NCI-H774 (cell line): ENCODE data around the gene GMPR2.

Source experiments
- DNase-seq: peaks from one replicate; lab custom pipeline; 2025; lab: John Stamatoyannopoulos, UW

The GMPR2 gene

DNA sequence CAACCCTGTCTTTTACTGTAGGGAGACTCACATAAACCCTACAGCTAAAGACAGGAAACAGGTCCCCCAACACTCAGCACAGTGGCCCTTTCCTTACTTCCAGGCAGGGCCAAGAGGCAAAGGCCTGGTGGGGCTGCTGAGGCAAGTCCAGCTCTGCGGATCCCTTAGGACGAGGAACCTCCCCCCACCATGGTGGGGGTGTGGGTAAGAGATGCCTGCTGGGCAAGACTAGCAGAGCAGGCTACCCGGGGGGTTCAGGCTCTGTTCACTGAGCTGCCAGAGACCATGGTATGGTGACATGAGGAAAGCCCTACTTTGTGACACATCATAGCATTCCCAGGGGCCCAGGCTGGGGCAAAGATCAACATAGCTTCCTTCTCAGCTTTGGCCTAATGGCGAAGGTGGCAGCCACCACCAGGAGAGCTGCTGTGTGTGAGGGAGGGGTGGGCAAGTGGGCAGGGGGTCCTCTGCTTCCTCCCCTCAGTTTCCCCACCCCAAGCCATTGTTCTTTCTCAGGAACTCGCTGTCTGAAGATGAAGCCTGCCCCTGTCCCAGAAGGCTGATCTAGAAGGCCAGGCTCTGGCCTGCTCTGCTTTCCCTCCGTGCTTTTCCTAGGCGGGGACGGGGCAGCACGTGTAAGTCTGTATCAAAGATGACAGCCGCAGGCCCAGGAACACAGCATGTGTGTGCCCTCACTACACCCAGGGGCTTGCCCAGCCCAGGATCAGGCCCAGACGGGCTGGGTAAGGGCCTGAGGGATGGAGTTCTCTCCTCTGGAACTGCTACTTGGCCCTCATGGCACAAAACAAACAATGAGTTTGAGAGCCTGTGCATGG is 19.8 kb downstream of the GMPR2 start:
- no peak for DNase-seq

DNA sequence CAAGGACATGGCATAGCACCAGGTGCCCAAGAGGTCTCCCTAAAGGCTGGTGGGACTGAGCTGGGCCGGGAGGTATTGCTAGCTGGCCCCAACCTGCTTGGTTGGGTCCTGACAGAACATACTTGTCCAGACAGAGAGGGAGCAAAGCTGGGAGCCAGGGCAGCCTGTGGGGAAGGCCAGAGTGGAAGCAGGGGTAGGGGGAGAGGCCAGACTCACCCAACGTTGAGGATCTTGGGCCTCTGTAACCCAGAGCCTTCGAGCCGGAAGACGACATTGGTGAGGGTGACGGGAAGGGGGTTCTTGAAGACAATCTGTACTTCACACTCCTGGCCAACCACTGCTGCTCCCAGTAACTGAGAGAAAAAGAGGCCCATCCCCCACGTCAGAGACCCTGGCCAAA is 21.2 kb downstream of the GMPR2 start:
- no peak for DNase-seq

DNA sequence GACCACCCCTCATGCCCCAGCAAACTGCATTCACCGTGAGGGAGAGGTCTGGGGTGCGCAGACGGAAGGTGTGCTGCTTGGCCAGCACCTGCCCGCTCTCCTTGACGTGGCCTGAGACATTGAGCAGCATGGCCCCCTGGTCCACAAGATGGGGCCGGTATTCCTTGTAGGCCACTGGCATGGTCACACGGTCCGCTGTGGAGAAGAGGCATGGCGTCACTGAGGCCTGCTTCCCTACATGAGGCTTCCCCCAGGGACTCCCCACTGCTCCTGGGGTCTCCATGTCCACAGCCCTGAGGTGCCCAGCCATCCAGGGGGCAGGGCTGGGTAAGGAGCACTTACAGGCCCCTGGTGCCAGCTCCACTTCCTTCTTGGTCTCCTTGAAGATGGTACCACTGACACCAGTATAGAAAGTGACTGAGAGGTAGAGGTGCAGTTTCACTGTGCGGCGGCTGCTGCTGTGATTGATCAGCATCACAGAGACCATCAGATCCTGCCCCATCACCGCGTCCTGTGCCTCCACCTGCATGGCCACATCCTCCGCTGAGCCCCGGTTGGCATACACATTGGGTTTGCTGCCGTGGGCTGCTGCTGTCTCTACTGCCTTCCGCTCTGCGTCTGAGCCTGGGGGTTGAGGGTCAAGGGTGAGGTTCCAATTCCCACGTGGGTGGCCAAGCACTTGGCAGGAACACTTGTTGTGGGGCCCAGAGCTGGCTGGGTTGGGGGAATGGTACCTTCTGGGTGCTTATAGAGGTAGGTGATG is 22.1 kb downstream of the GMPR2 start:
- no peak for DNase-seq

DNA sequence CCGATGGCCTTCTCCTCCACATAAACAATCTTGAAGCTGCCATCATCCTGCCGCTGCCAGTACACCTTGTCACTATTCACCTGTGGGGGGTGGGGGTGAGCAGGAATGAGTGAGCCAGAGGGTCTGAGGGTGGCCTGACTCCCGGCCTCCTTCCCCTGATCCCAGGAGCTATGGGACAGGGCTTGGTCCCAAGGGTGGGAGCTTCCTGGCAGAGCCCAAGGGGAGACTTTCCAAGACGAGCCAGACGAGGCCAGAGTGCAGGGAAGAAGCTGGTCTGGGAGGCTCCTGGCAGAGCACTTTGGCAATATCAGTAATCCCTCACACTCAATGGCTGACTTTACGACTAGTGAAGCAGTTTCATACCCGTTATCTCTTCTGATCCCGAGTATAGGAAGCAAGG is 22.7 kb downstream of the GMPR2 start:
- DNase-seq: no peak

DNA sequence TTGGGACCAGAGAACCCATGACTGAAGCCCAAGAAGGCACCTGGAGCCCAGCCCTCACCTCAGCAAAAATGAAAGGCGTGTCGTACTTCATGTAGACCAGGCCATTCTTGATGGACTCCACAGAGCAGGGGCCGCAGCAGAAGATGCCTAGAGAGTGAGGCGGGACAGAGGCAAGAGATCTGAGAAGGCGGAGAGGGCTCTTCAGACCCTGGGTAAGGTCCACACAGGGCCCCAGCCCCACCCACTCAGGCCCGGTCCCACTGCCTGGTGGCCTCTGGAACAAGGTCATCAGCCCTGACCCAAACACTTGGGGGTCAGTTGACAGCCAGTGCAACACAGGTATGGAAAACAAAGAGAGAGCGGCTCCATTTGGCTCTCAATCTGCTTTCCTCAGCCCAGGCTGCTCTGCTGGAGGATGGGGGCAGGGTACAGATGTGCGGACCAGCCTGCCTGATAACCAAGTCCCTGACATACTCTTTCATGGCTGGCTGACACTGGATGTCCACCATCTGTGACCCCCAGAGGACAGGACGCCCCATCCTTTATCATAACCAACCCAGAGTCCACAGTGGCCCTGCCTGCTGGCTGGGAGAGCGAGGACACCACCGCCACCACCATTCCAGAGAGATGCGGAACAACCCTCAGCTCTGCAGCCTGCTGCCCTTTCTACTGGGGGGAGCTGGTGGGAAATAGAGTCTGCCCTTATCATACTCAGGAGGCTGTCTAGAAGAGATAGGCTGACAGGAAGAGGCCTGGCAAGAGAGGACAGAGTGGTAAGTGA is 23.4 kb downstream of the GMPR2 start:
- no peak for DNase-seq

DNA sequence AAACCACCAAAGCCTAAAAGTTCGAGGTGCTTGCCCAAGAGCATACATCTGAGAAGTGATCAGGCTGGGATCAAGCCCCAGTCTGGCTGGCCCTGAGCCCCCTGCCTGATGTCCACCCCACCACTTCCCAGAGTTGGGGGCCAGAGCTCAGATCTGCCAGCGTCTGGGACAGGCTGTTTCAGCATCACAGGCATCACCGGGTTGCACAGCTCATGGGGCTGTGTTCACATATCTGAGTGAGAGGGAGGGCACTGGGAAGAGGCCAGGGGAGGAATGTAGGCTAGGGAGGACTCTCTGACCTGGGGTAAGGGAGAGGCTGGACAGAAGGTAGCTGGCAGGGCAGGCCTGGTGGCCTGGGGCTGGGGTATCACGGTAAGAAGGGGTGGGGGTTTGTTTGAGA is 24.2 kb downstream of the GMPR2 start:
- DNase-seq: no peak

DNA sequence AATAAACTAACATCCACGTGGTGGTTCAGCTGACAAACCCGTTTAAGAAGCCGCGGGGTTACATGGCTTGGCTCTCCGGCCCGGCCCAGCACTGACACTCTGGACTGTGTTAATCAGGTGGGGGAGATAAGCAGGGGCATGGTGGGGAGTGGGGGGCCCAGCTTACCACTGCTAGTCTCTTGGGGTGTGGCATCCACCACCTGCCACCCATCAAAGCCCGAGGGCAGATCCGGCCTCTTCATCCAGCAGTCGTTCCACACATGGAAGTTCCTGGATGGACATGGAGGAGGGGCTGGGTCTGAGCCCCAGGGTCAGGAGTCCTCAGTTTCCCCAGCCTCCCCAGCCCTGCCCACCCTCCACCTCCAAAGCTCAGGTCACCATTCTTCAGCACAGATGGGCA is 25.4 kb downstream of the GMPR2 start:
- no peak for DNase-seq

DNA sequence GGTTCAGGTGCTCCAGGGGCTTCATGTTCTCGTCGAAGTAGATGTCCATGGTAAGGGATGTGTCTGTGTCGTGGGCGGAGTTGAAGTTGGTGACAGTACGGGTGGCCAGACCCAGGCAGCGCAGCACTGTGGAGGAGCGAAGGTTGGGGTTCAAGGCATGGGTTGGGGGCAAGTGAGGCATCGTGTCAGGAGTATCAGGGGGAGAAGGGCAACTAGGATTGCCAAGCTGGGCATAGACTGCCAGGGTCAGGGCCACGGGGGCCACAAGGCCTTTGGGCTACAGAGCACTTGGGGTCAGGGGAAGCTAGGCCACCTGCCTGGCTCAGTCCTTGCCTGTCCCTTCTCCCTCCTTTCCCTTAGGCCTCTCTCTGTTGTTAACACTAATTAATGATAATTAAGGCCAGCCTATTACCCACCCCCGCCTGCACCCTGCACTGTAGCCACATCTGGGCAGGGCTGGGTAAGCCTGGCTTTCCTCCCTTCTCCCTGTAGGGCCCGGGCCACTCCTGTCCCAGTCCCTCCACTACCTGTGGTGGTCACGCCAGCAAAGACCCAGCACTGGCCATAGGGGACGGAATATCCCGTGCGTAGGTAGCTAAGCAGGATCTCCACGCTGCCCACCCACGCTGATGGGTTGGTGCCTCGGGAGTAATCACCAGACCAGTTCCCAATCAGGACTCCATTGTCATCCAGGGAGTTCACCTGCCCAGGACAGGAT is 26.0 kb downstream of the GMPR2 start:
- no peak for DNase-seq

DNA sequence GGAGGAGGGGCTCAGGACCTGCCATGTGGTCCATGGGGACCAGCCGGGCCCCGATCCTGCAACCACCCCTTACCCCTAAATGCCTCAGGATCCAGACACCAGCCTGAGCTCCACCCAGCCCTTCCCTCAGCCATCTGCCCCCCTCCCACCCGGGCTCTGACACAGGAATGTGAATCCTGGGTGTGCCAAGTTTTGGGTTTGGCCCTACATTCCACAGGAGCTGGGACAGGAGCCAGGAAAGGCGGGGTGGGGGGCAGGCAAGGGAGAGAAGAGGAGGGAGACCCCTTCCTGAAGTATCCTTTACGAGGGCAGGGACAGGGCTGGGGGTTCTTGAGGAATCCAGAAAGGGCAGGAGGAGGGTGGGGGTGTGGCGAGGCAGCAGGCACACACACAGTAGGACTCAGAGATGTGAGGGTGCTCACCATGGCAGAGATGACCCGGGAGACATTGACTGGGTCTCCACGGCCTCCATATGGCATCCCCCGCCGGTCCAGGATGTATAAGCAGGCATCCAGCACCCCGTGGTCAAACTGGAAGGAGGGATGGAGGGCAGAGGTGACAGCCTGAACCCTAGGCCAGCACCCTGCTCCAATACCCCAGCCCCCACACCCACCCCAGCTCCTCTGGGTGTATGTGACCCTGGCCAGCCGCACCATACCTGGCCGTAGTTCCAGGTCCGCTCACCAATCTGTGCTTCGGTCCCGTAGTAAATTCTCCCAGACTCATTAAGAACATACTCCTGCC is 26.7 kb downstream of the GMPR2 start:
- DNase-seq: no peak

DNA sequence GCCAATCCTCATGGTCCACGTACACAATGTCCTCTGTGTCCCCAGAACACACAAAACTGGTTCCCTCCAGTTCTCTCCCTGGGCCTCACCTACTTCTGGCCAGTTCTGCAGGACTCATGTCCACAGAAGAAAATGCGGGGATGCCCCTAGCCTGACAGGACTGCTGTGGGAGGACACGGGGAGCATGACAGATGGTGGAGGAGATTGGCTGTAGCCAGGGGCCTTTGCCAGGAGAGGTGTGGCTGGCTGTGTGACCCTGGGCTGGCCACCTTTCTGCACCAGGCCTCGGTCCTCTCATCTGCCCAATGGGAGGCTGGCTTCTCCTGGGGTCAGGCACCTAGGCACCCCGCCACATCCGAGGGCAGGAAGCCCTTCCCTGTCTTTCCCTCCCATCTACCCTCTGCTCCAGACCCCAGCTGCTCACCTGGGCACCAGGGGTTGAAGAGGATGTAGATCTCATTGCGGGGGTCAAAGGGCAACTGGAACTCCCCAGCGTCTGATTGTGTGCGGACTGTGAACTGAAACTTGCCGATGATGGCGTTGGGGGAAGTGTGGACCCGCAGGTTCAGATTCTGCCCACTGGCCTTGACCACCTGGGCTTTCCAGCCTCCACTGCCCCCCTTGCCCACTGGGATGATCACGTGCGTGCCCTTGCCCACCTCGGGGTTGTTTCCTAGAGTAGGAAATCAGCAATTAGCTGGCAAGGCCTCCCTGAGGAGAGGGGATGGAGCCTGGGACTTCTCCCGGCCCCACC is 27.5 kb downstream of the GMPR2 start:
- no peak for DNase-seq

DNA sequence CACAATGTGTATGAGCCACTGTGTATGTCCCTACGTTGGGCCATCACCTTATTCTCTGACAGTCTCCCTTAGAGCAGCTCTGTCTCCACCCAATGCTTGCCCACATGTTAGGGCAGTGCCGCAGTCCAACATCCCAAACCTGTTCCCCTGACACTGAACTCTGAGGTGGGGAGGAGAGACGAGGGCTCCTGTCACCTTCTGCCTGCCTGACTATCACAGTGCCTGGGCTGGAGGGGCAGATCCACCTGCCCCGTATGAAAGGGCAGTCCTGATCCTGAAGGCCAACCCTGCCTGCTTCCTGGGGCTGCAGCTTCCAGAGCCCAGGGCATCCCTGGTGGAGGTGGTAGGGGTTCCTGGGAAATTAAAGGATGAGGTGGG is 28.0 kb downstream of the GMPR2 start:
- no peak for DNase-seq

DNA sequence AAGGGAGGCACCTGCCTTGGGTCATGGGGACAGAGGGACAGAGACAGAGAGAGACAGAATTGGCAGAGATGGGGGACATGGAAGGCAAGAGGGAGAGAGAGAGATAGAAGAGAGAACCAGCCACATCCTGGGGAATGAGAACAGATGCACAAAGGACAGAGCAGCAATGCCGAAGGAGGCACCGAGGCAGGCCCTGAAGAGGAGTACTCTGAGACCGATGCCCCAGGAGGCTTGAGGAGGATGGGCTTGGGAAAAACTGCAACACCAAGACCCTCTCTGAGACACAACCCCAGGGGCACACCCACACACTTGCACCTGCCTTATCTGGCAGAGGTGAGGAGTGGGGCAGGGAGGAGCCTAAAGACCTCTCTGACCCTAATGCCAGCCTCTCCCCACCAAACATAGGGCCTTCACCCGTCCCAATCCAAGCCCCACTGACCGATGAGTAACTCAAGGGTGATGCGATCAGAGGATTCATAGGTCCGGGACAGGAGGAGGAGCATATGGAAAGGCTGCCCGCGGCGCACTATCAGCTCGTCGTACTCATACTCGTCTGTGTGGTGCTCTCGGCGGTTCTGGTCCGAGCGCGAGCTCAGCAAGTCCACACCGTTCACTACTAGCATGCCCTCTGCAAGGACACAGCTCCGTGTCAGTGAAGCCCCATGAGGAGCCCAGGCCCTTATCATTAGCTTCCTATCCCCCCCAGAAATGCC is 28.7 kb downstream of the GMPR2 start:
- DNase-seq: no peak

DNA sequence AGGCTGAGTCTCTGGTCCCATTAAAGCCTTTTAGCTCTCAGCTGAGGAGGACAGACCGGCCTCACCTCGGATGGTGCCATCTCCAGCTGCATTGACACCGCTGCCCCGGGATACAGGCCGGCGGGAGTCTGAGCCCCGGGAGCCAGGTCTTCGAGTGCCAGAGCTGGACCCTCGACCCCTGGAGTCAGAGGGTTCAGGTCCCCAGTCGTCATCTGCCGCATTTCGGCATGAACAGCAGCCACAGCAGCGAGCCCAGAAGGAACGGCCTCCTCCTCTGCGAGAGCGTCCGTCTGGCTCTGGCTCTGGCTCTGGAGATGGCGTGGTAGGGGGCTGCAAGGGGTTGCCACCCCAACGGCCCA is 29.2 kb downstream of the GMPR2 start:
- no peak for DNase-seq

DNA sequence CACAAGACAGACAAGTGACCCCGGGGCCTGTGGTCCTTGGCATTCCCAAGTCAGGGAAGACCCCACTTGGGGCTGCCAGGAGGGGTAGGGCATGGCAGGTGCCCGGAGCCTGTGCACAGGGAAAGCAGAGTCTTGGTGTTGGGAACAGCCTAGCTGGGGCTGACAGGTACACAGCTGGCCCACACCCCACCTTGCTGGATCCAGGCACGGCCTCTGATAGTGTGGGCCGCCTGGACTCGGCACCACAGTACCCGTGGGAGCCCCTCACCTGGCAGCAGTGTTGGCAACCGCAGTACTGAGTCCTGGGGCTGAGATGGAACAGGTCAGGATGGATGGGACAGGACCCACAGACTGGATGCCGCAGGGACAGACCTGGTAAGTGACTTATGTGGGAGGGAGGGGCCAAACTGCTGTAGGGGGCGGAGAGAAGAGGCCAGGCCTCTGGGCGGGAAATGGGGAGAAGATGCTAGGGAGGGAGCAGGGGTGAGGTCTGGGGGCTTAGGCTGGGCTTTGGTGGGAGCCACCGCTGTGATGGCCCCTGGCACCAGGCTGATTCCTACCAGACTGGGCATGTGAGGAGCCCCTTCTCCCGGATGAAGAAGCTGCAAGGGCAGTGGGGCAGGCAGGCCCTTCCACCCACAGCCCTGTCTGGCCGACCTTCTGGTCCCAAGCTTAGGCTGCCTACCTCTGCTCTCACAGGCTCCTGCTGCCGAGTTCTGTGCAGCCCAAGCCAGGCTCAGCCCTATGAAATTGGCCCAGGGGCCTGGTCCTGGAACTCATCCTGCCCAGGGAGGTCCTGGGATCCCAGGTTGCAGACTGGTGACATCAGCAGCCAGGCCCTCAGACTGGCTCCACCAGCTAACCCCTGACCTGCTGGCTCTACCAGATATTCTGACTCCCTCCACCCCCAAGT is 30.3 kb downstream of the GMPR2 start, which contains the start of gene TGM1:
TSS of gene TGM1 (minus strand) at position 357 of the 913 bp plus-strand sequence. CDS start 825 bp downstream, outside the sequence.
- no peak for DNase-seq

DNA sequence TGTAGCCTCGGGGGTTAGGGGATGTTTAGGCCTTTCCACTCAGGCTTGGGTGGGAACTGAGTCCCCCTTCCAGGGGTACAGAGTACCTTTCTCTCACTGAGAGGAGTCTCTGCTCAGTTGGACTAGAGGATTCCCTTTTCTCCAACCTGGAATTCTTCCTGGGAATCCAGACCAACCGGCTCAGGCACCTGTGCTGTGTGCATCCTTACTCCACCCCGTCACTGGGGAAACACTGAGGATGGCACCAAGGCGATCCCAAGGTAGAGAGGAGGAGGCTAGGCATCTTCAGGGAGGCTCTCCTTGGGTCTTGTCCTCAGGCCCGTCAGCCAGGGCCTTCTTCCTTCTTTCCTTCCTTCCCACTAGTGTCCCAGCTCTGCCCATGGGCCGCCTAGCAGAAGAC is 31.1 kb downstream of the GMPR2 start:
- no peak for DNase-seq

DNA sequence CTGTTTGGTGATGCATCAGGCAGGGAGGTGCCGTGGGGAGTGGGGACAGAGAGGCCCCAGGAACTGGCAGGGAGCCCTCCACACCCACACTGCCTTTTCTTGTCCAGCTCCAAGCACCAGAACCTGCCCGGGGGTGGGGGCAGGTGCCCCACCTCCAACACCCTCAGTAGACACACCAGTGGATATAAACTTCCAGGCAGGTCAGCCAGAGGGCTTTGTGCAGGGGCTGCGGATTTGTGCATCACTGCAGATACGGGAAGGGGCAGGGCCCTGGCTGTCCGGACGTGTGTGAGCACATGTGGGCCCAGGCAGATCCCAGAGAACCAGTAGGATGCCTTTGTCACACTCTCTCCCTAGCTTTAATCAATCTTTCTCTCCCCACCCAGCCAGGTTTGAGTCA is 31.6 kb downstream of the GMPR2 start:
- DNase-seq: no peak

DNA sequence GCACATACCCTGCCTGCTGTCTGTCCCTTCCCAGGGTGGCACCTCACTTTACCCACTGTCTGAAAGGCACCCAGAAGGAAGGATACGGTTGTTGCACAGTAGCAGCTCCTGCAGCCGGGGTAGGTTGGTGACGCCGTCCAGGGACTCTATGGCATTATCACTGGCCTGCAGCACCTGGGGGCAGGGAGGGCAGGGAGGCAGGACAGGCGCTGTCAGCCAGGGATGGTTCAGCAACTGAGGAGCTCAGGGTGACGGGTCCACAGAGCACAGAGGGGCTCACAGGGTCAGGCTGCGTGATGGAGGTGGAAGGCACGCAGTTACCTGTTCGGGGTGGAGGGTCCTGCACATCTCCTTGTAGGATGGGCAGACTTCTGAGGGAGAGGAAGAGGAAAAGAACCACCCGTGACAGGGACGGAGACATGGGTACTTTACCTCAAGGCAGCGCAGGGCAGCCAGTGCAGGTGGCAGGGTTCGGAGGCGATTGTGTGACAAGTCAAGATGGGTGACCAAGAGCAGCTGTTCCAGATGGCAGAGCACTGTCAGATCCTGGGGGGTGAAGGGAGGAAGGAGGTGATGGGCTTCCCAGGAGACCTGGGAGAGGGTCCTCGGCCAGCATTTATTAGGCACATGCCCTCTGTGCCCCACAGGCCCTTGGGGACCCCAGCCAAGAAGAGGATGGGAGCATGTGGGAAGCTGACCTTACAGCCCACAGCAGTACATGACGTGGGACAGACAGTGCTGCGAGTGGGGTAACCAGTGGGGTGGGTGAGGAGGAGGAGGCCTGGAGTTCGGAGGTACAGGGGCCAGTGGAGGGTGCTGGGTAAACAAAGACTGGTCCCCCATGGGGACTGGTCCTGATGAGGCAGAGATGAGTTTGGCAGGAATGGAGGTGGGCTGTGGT is 33.9 kb downstream of the GMPR2 start:
- DNase-seq: no peak

DNA sequence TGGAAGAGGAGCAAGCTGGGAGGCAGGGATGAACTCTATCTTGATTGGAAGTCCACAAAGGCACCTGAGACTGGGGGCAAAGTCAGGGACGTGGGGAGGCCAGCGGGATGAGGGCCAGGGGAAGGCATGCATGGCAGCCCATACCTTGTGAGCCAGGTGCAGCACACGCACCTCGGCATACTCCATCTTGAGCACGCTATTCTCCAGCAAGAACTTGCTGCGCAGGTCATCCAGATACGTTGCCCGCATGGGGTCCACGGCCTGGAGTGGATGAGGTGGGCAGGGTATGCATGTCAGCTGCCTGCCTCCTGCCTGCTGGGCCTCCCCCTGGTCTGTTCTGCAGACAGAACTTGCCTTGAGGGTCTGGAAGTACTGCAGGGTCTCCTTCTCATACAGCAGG is 34.8 kb downstream of the GMPR2 start:
- no peak for DNase-seq
